ENCODE results near the gene HM13. TPM values are rescaled to one million over a fixed set of nuclear protein-coding genes. Genes with fewer than 3 reads are reported as not detected.
A peak's percentile ranks its signal among the peaks of the same experiment; 100 is the strongest.

The HM13 gene
- total and polyA plus RNA-seq, 9 of the 15 experiments (the other 6 are each of a cell fraction or from before 2014, with no cell fraction given): 7.7 to 136 (median 74.5) TPM

- TF ChIP-seq ZNF224 (CRISPR knock-in tag; IDR thresholded peaks at IDR 0.05) (no peak), SMAD1 (IDR thresholded peaks at IDR 0.05; ENCODE audit: low read depth, low read length, partially characterized antibody) (peak; percentile 98), PHB (CRISPR knock-in tag; IDR thresholded peaks at IDR 0.05) (peak; percentile 83; the same call in 1 of the 2 replicates), BHLHE40 (IDR thresholded peaks at IDR 0.05; ENCODE audit: low read length) (peak; percentile 41), RNF219 (CRISPR knock-in tag; IDR thresholded peaks at IDR 0.05) (no peak), ZNF511 (CRISPR knock-in tag; IDR thresholded peaks at IDR 0.05) (peak; percentile 25; the same call in 1 of the 2 replicates), CHD7 (IDR thresholded peaks at IDR 0.05; ENCODE audit: low read depth, low read length) (no peak), NFATC3 (IDR thresholded peaks at IDR 0.05) (no peak), ASH1L (IDR thresholded peaks at IDR 0.05; ENCODE audit: borderline replicate concordance, low read depth, partially characterized antibody) (no peak), BRD4 (IDR thresholded peaks at IDR 0.05) (peak; percentile 46; the same call in 1 of the 2 replicates), ZNF584 (CRISPR knock-in tag; IDR thresholded peaks at IDR 0.05; ENCODE audit: low read depth) (no peak), ZBED1 (IDR thresholded peaks at IDR 0.05) (peak; percentile 70; the same call in 1 of the 2 replicates), ZNF140 (CRISPR knock-in tag; IDR thresholded peaks at IDR 0.05) (no peak), TBL1XR1 (IDR thresholded peaks at IDR 0.05; ENCODE audit: low read length in 2 of 2) (peak in 1 of 2 experiments; percentile 64; a peak in 1 of 4 replicates)
Measured at GRCh38 chr20:31605031-31605901, 91.0 kb downstream of the HM13 start, which contains the start of gene ID1 (continued).
